Measurements from ENCODE around the gene NANOGP8.

Gene NANOGP8

DNA sequence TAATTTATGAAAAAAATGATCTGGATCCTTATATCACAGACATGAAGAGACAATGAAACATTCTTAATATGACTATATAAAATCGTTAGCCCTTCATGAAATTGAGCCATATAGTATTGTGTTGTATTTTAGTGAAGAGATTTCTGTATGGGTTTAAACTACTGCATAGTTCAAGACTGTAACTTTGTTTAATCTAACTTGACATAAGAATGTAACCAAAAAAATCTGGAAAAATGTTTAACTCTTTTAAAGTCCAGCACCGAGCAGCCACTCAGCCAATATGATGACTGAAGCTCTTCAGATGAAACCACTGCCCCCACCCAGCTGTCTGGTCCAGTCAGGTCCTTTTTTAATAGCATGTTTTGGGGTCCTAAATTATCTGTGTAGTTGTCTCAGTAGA lies 4.9 kb downstream of the NANOGP8 start:
- Mint-ChIP-seq H3K27me3 (ENCODE audit: low read depth, poor library complexity) (no peaks in the 10 kb centered on the region), H3K9me3 (peaks cover 27% of the 10 kb centered on the region), H3K36me3 (ENCODE audit: low read depth) (peaks cover 14% of the 10 kb centered on the region), H3K27ac (no peak overlapping the region), H3K4me1 (no peaks in the 10 kb centered on the region), H3K4me3 (no peak overlapping the region)
- TF ChIP-seq, protein P1, sequence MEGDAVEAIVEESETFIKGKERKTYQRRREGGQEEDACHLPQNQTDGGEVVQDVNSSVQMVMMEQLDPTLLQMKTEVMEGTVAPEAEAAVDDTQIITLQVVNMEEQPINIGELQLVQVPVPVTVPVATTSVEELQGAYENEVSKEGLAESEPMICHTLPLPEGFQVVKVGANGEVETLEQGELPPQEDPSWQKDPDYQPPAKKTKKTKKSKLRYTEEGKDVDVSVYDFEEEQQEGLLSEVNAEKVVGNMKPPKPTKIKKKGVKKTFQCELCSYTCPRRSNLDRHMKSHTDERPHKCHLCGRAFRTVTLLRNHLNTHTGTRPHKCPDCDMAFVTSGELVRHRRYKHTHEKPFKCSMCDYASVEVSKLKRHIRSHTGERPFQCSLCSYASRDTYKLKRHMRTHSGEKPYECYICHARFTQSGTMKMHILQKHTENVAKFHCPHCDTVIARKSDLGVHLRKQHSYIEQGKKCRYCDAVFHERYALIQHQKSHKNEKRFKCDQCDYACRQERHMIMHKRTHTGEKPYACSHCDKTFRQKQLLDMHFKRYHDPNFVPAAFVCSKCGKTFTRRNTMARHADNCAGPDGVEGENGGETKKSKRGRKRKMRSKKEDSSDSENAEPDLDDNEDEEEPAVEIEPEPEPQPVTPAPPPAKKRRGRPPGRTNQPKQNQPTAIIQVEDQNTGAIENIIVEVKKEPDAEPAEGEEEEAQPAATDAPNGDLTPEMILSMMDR (IDR thresholded peaks at IDR 0.05) = no peak
- no peak for DNase-seq

DNA sequence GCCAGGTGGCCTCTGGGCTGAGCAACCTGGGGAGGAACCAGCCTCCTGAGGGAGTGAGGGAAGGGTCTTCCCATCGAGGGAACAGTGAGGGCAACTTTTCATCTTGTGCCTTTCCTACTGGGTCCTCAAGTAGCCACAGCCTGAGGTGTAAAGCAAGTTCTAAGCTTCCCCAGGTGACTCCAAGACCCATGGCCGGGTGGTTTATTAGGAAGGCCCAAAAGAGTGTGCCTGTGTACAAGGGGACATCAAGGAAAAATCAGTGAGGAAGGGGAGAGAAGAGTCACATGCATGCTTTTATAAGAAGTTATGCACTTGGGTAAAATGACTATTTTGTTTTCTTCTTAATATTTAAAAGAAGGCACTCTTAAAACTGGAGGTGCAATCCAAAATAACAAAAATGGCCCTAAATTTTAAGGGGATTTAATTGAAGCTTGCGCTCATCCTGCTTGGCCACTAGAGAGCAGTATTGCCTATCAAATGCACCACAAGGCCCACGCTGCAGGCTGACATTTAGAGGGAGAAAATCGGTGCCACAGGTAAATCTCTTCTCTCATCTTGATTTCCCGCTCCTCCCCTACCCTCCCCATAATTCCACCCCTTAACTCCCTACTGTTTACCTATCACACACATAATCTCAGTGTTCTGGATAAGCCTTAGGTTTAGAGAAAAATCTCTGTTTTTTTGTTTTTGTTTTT lies 6.7 kb downstream of the NANOGP8 start:
- no peak overlapping the region for H3K27ac Mint-ChIP-seq
- no peaks in the 10 kb centered on the region for H3K4me1 Mint-ChIP-seq
- TF ChIP-seq, protein P1 (IDR thresholded peaks at IDR 0.05) = peak; percentile 86
- no peak overlapping the region for H3K4me3 Mint-ChIP-seq
- peaks cover 22% of the 10 kb centered on the region for H3K9me3 Mint-ChIP-seq
- H3K27me3 Mint-ChIP-seq (ENCODE audit: low read depth, poor library complexity) = no peaks in the 10 kb centered on the region
- peak; percentile 48 for DNase-seq
- peaks cover 14% of the 10 kb centered on the region for H3K36me3 Mint-ChIP-seq (ENCODE audit: low read depth)

DNA sequence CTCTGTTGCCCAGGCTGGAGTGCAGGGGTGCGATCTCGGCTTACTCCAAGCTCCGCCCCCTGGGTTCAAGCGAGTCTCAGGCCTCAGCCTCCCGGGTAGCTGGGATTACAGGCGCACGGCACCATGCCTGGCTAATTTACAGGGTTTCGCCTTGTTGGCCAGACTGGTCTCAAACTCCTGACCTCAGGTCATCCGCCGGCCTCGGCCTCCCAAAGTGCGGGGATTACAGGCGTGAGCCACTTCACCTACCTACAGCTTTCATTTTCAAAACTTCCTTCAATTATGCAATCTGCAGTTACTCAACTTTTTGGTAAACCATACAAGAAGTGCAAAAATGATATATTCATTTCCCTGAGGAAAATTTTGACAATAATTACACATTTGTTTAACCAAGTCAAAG lies 14.0 kb downstream of the NANOGP8 start:
- Mint-ChIP-seq H3K4me3 (no peak overlapping the region), H3K4me1 (peaks cover 16% of the 10 kb centered on the region), H3K9me3 (peaks cover 5% of the 10 kb centered on the region), H3K27me3 (ENCODE audit: low read depth, poor library complexity) (no peaks in the 10 kb centered on the region), H3K27ac (no peak overlapping the region), H3K36me3 (ENCODE audit: low read depth) (no peaks in the 10 kb centered on the region)
- no peak for DNase-seq
- TF ChIP-seq, protein P1 (IDR thresholded peaks at IDR 0.05) = no peak

DNA sequence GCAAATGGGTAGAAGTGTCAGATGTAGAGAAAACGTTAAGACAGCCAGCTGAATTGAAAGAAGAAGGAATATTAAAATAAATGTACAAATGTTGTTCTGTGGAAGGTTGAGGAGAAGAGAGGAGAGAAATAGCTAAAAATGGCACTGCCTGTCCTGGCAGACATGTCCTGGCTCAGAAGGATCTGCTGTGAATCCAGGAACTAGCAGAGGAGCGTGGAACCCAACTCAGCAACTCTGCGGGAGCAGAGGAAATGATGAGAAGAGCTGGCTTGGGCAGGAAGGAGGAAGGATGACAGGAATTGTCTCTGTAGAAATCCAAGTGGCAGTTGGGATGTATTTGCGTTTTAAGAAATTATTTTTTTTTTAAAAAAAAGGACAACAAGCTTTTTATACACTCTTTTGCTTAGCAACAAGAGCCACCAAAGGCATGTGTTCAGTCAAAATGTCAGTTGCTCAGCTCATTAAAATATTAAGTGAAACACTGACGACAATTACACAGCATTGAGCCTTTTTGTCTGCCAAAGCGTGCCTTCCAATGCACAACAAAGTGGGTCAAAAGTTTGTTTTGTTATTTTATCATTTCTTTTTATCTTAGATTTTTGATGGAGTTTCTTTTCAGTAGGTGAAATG lies 16.1 kb downstream of the NANOGP8 start:
- H3K27ac Mint-ChIP-seq = no peak overlapping the region
- peaks cover 10% of the 10 kb centered on the region for H3K9me3 Mint-ChIP-seq
- TF ChIP-seq, protein P1 (IDR thresholded peaks at IDR 0.05) = no peak
- no peaks in the 10 kb centered on the region for H3K27me3 Mint-ChIP-seq (ENCODE audit: low read depth, poor library complexity)
- H3K4me1 Mint-ChIP-seq = peaks cover 32% of the 10 kb centered on the region
- DNase-seq = no peak
- H3K4me3 Mint-ChIP-seq = no peak overlapping the region
- H3K36me3 Mint-ChIP-seq (ENCODE audit: low read depth) = no peaks in the 10 kb centered on the region

DNA sequence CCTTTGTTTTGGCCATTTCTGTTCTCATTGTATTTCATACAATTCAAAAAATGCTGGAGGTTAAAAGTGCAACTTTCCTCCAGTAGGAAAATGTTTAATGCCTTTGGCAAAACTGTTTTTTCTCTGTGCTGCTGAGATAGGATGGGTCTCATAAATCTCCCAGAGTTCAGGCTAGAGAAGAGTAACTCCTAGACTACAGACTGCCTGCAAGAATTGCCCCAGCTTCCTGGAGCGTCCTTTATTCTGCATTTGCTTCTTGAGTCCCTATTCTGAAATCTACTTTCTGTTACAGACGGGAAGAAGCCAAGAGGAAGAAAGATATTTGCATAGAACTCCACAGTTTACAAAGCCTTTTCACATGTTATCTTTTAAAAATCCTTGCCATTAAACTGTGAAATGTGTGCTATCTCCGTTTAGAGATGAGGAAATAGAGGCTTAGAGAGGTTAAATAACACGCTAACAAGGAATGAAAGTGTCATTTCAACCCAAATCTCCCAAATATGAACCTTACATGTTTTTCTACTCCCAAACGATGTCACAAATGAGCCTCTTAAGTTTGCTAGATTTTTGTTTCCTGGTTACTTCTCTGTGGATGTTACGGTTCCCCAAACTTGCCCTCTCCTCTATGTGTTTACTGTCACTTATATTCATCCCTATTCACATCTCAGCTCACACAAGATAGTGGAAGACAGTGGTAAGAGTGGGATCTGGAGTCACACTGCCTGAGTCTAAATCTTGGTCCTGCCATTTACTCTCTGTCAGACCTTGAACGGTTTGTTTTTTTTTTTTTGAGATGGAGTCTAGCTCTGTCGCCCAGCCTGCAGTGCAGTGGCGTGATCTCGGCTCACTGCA lies 17.4 kb downstream of the NANOGP8 start:
- TF ChIP-seq, protein P1 (IDR thresholded peaks at IDR 0.05) = no peak
- no peak overlapping the region for H3K4me3 Mint-ChIP-seq
- no peak for DNase-seq
- H3K27ac Mint-ChIP-seq = peak overlapping the region; percentile 12
- no peaks in the 10 kb centered on the region for H3K27me3 Mint-ChIP-seq (ENCODE audit: low read depth, poor library complexity)
- H3K4me1 Mint-ChIP-seq = peaks cover 32% of the 10 kb centered on the region
- no peaks in the 10 kb centered on the region for H3K36me3 Mint-ChIP-seq (ENCODE audit: low read depth)
- H3K9me3 Mint-ChIP-seq = peaks cover 10% of the 10 kb centered on the region

Measured in nephron progenitor cell (in vitro differentiated cells).